Right renal cortex interstitium (tissue), 3 donors: ENCODE results near the gene MYCN. TPM values are rescaled to one million over a fixed set of nuclear protein-coding genes. Genes with fewer than 3 reads are reported as not detected.

Experiments used
- DNase-seq, 3 donors: peaks; one replicate each; pipeline ENCODE4 v3.0.0-alpha.2; 2013; ENCODE audit warnings: low read depth in 3 of 3, low spot score in 2 of 3
- polyA plus RNA-seq, 3 donors: library from polyadenylated mRNA; unstranded; fragments of 120-200 nt; gene quantifications; one replicate each; pipeline ENCODE4 v1.2.1, GENCODE V29; 2013; ENCODE audit not compliant: insufficient read length in 3 of 3

The MYCN gene
- polyA plus RNA-seq, 3 donors = 28.5 to 34.2 (median 33.8) TPM

GRCh38 chr2:15930589-15931318, 9.6 kb upstream of the MYCN start:
- DNase-seq = no peak

GRCh38 chr2:15931319-15931890, 8.9 kb upstream of the MYCN start:
- DNase-seq = no peak

GRCh38 chr2:15931950-15932349, 8.4 kb upstream of the MYCN start:
- DNase-seq = no peak

- no peak for DNase-seq
These were observed 7.8 kb upstream of the MYCN start for GRCh38 chr2:15932394-15933183.

- no peak for DNase-seq
These were observed 7.0 kb upstream of the MYCN start for GRCh38 chr2:15933184-15933845.

GRCh38 chr2:15934291-15934945, 5.9 kb upstream of the MYCN start:
- DNase-seq = no peak

GRCh38 chr2:15935189-15935588, 5.2 kb upstream of the MYCN start:
- no peak for DNase-seq

GRCh38 chr2:15935675-15936074, 4.7 kb upstream of the MYCN start:
- DNase-seq = no peak

- DNase-seq = no peak
These were observed 3.9 kb upstream of the MYCN start for GRCh38 chr2:15936277-15937104.

GRCh38 chr2:15937105-15937881, 3.1 kb upstream of the MYCN start:
- DNase-seq = no peak

- DNase-seq = no peak
These were observed 2.2 kb upstream of the MYCN start for GRCh38 chr2:15937882-15938802.

- DNase-seq = no peak
These were observed 1.4 kb upstream of the MYCN start for GRCh38 chr2:15938803-15939555.

GRCh38 chr2:15939556-15939853, 845 bp upstream of the MYCN start:
- no peak for DNase-seq

- no peak for DNase-seq
These were observed 521 bp downstream of the MYCN start for GRCh38 chr2:15940661-15941480.

- no peak for DNase-seq
These were observed 1.1 kb downstream of the MYCN start for GRCh38 chr2:15941481-15941850.

GRCh38 chr2:15941871-15942710, 1.7 kb downstream of the MYCN start:
- no peak for DNase-seq
